Measurements from ENCODE around the gene SSMEM1. TPM values are rescaled to one million over a fixed set of nuclear protein-coding genes. Genes with fewer than 3 reads are reported as not detected.
"Not testable (repeated sequence)": the region's sequence is repeated elsewhere in the genome, so short reads cannot be mapped to it uniquely, and the experiment has no call there.

The SSMEM1 gene
- total and polyA plus RNA-seq, 4 donors: not detected

- H3K27me3 ChIP-seq (ENCODE audit: control insufficient read depth in 4 of 4, insufficient read depth in 4 of 4, low read length in 3 of 4); H3K36me3 ChIP-seq (ENCODE audit: control insufficient read depth in 4 of 4, insufficient read depth in 3 of 4, low read depth in 1 of 4, low read length in 3 of 4); H3K27ac ChIP-seq (ENCODE audit: low read depth in 1 of 2, low read length in 2 of 2); H3K9me3 ChIP-seq (ENCODE audit: control insufficient read depth in 4 of 4, low read length in 3 of 4); H3K9ac ChIP-seq (ENCODE audit: low read depth in 1 of 2, low read length in 2 of 2); DNase-seq (ENCODE audit: low spot score); H3K4me3 ChIP-seq (ENCODE audit: low read depth in 1 of 3, low read length in 3 of 3); H3K4me1 ChIP-seq (ENCODE audit: control insufficient read depth in 4 of 4, insufficient read depth in 4 of 4, low read length in 3 of 4): not testable (repeated sequence)
- 93% methylated on average over 28 of the region's 28 CpGs for WGBS
Measured at GRCh38 chr7:130229981-130230380, 22.3 kb downstream of the SSMEM1 start.

GRCh38 chr7:130231792-130232191 is 24.1 kb downstream of the SSMEM1 start:
- H3K27ac ChIP-seq (ENCODE audit: low read depth in 1 of 2, low read length in 2 of 2): no peak overlapping the region
- no peak overlapping the region for H3K4me3 ChIP-seq (ENCODE audit: low read depth in 1 of 3, low read length in 3 of 3)
- WGBS: 77% methylated on average over 6 of the region's 6 CpGs
- no peaks in the 10 kb centered on the region for H3K4me1 ChIP-seq (ENCODE audit: control insufficient read depth in 4 of 4, insufficient read depth in 4 of 4, low read length in 3 of 4)
- H3K36me3 ChIP-seq (ENCODE audit: control insufficient read depth in 4 of 4, insufficient read depth in 3 of 4, low read depth in 1 of 4, low read length in 3 of 4): no peaks in the 10 kb centered on the region
- TF ChIP-seq RXRA (IDR thresholded peaks at IDR 0.05) (no peak), FOXA1 (IDR thresholded peaks at IDR 0.05) (no peak), NR2F2 (IDR thresholded peaks at IDR 0.05) (no peak), REST (IDR thresholded peaks at IDR 0.05) (no peak), YY1 (IDR thresholded peaks at IDR 0.05) (no peak), ZBTB33 (IDR thresholded peaks at IDR 0.05) (no peak), MAX (IDR thresholded peaks at IDR 0.05) (no peak), RAD21 (IDR thresholded peaks at IDR 0.05) (no peak), JUND (IDR thresholded peaks at IDR 0.05) (no peak), TAF1 (conservative IDR thresholded peaks at IDR 0.05) (no peak), GABPA (IDR thresholded peaks at IDR 0.05 in 1 of 2, conservative IDR thresholded peaks at IDR 0.05 in 1 of 2) (no peak), ATF3 (IDR thresholded peaks at IDR 0.05) (no peak), CTCF (IDR thresholded peaks at IDR 0.05; ENCODE audit: low read depth, low read length, missing input control) (no peak)
- H3K9me3 ChIP-seq (ENCODE audit: control insufficient read depth in 4 of 4, low read length in 3 of 4): no peaks in the 10 kb centered on the region
- H3K27me3 ChIP-seq (ENCODE audit: control insufficient read depth in 4 of 4, insufficient read depth in 4 of 4, low read length in 3 of 4): no peaks in the 10 kb centered on the region
- no peak overlapping the region for H3K9ac ChIP-seq (ENCODE audit: low read depth in 1 of 2, low read length in 2 of 2)
- DNase-seq (ENCODE audit: low spot score): no peak
